Erythroblast (primary cell): ENCODE results near the gene CHST6.

Experiments
- GATA1 ChIP-seq: IDR thresholded peaks from 2 replicates; pipeline ENCODE4 v1.6.1; 2011; ENCODE audit warnings: low read depth, mild to moderate bottlenecking, control low read depth, low read length, moderate library complexity
- POLR2A ChIP-seq: IDR thresholded peaks from 2 replicates; pipeline ENCODE4 v1.6.1; 2011; ENCODE audit warnings: mild to moderate bottlenecking, low read length

DNA sequence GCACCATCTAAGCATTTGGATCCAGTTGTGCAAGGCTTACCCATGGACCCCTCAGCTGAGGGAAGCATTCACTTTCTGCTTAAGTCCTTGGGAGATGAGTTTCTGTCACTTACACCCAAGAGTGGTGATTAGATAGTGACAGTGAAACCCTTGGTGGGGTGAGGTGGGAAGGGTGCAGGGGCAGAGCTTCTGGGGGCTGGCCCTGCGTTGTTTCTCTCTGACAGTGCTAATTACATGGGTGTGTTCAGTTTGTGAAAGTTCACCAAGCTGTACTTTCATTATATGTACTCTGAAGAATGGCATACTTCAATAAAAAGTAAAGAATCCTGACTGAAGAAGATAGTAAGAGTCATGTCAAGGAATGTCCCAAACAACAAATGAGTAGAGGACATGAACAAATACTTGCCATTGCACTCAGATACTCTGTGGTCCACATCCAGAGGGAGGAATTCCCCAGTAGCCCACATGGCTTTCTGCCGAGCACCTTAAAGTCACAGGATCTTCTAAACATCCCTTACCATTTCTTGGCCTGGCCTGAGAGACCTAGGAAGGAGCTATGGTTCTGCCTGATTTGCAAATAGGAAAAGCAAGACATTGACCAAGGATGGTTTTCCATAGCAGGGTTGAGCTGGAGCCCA lies 8.4 kb downstream of the CHST6 start:
- no peak for TF ChIP-seq POLR2A
- no peak for TF ChIP-seq GATA1
